ENCODE measurements around the gene NEU3.
"Not testable (repeated sequence)": the region's sequence is repeated elsewhere in the genome, so short reads cannot be mapped to it uniquely, and the experiment has no call there.

NEU3 gene

GRCh38 chr11:74988541-74989259 lies at the start of gene NEU3:
Gene NEU3 (plus strand): TSS chr11:74988933. CDS start chr11:74989061, 128 bp downstream.
- DNase-seq (ENCODE audit: low read depth, low spot score) = peak; percentile 50

GRCh38 chr11:74941492-74941891 lies 47.2 kb upstream of the NEU3 start:
- no peak for DNase-seq (ENCODE audit: low read depth, low spot score)

GRCh38 chr11:74942073-74942759 lies 46.5 kb upstream of the NEU3 start:
- DNase-seq (ENCODE audit: low read depth, low spot score) = no peak

- DNase-seq (ENCODE audit: low read depth, low spot score) = no peak
Measured at GRCh38 chr11:74948546-74948897, 40.2 kb upstream of the NEU3 start.

GRCh38 chr11:74948898-74949752 lies 39.6 kb upstream of the NEU3 start, which contains the start of the genes SPCS2 and XRRA1:
Gene SPCS2 (plus strand): TSS chr11:74949266. CDS start chr11:74949286, 20 bp downstream.
Gene XRRA1 (minus strand): TSS chr11:74949091. CDS start chr11:74940878, 8,213 bp downstream.
- peak; percentile 97 for DNase-seq (ENCODE audit: low read depth, low spot score)

GRCh38 chr11:74949753-74950137 lies 39.0 kb upstream of the NEU3 start:
- no peak for DNase-seq (ENCODE audit: low read depth, low spot score)

- no peak for DNase-seq (ENCODE audit: low read depth, low spot score)
Measured at GRCh38 chr11:74950374-74950969, 38.3 kb upstream of the NEU3 start.

- no peak for DNase-seq (ENCODE audit: low read depth, low spot score)
Measured at GRCh38 chr11:74951226-74951625, 37.5 kb upstream of the NEU3 start.

- DNase-seq (ENCODE audit: low read depth, low spot score) = no peak
Measured at GRCh38 chr11:74952752-74953151, 36.0 kb upstream of the NEU3 start.

- no peak for DNase-seq (ENCODE audit: low read depth, low spot score)
Measured at GRCh38 chr11:74953451-74953850, 35.3 kb upstream of the NEU3 start.

GRCh38 chr11:74954199-74954598 lies 34.5 kb upstream of the NEU3 start:
- no peak for DNase-seq (ENCODE audit: low read depth, low spot score)

GRCh38 chr11:74956397-74957015 lies 32.2 kb upstream of the NEU3 start:
- DNase-seq (ENCODE audit: low read depth, low spot score) = no peak

GRCh38 chr11:74957937-74958629 lies 30.6 kb upstream of the NEU3 start:
- DNase-seq (ENCODE audit: low read depth, low spot score) = no peak

GRCh38 chr11:74960128-74960527 lies 28.6 kb upstream of the NEU3 start:
- DNase-seq (ENCODE audit: low read depth, low spot score) = not testable (repeated sequence)

GRCh38 chr11:74966651-74967050 lies 22.1 kb upstream of the NEU3 start:
- no peak for DNase-seq (ENCODE audit: low read depth, low spot score)

GRCh38 chr11:74970852-74971395 lies 17.8 kb upstream of the NEU3 start:
- DNase-seq (ENCODE audit: low read depth, low spot score) = no peak

- DNase-seq (ENCODE audit: low read depth, low spot score) = no peak
Measured at GRCh38 chr11:74971424-74971823, 17.3 kb upstream of the NEU3 start.

- DNase-seq (ENCODE audit: low read depth, low spot score) = no peak
Measured at GRCh38 chr11:74978041-74978440, 10.7 kb upstream of the NEU3 start.

- no peak for DNase-seq (ENCODE audit: low read depth, low spot score)
Measured at GRCh38 chr11:74980634-74981033, 8.1 kb upstream of the NEU3 start.

- DNase-seq (ENCODE audit: low read depth, low spot score) = no peak
Measured at GRCh38 chr11:74981888-74982287, 6.8 kb upstream of the NEU3 start.
